C4-2B (cell line): ENCODE data around the gene NRP1.

Source experiments
- CTCF ChIP-seq: fragments of 450-650 bp; conservative IDR thresholded peaks from 2 replicates; pipeline ENCODE4 v1.5.1; 2017; ENCODE audit warnings: mild to moderate bottlenecking
- ZFX ChIP-seq: fragments of 450-650 bp; IDR thresholded peaks from 2 replicates; pipeline ENCODE4 v1.6.1; 2017

- TF ChIP-seq CTCF, result no peak
- no peak for TF ChIP-seq ZFX
Observed at GRCh38 chr10:33233221-33233620, 101.2 kb downstream of the NRP1 start.
